ENCODE results near the gene NCKAP1. TPM values are rescaled to one million over a fixed set of nuclear protein-coding genes. Genes with fewer than 3 reads are reported as not detected.

NCKAP1 gene
- total RNA-seq, 1 experiment from 2014 or later, result 112 TPM

- H3K23me2 ChIP-seq (ENCODE audit: insufficient read length, low read depth, low read length, poor library complexity, severe bottlenecking), result no peaks in the 10 kb centered on the region
- H3T11ph ChIP-seq (ENCODE audit: low read length), result no peak overlapping the region
- H3K14ac ChIP-seq (ENCODE audit: insufficient read depth, low read length), result no peak overlapping the region
- no peak overlapping the region for H3K4ac ChIP-seq (ENCODE audit: low read depth, low read length)
- H3K79me1 ChIP-seq (ENCODE audit: insufficient read depth, low read depth, low read length, poor library complexity, severe bottlenecking), result no peaks in the 10 kb centered on the region
- no peak overlapping the region for H4K5ac ChIP-seq (ENCODE audit: insufficient read length, low read depth, low read length)
- H3K23ac ChIP-seq (ENCODE audit: insufficient read length, low read depth, low read length), result no peak overlapping the region
- Mint-ChIP-seq H3K4me3 (no peak overlapping the region), H3K4me1 (peaks cover 10 to 11% of the 10 kb centered on the region in 2 experiments), H3K9me3 (no peaks in the 10 kb centered on the region), H3K27me3 (ENCODE audit: low read depth) (no peaks in the 10 kb centered on the region; the same call in 1 of the 2 replicates), H3K36me3 (ENCODE audit: insufficient read depth in 1 of 3, low read depth in 3 of 3) (peaks cover 0 to 7% (median 0%) of the 10 kb centered on the region in 3 experiments; a peak in 3 of 7 replicates), H3K27ac (no peak overlapping the region)
- no peak overlapping the region for H2BK120ac ChIP-seq (ENCODE audit: low read depth, low read length, poor library complexity, severe bottlenecking)
- H3K18ac ChIP-seq (ENCODE audit: insufficient read length, low read depth, low read length), result no peak overlapping the region
- no peaks in the 10 kb centered on the region for H4K20me1 ChIP-seq (ENCODE audit: control insufficient read depth, insufficient read depth, insufficient read length)
- no peak overlapping the region for H2AFZ ChIP-seq (ENCODE audit: low read length)
- WGBS (ENCODE audit: extremely low coverage, insufficient read length, low lambda C conversion rate), result no CpG with 5 or more reads among the region's 2 CpGs
- H3K9me3 ChIP-seq (ENCODE audit: control insufficient read depth, low read depth, low read length), result no peaks in the 10 kb centered on the region
- H3K27me3 ChIP-seq (ENCODE audit: insufficient read depth, low read length), result no peaks in the 10 kb centered on the region
- no peak overlapping the region for H4K8ac ChIP-seq (replicated peaks; ENCODE audit: insufficient read length, low read depth, low read length)
- no peak for DNase-seq
- no peak overlapping the region for H2BK12ac ChIP-seq (ENCODE audit: insufficient read length, low read depth, low read length)
- no peaks in the 10 kb centered on the region; the same call in 1 of the 2 replicates for H3K4me1 ChIP-seq (ENCODE audit: insufficient read depth, low read length)
- H2AK5ac ChIP-seq (ENCODE audit: insufficient read length, low read length), result no peak overlapping the region
- no peak overlapping the region for H3K4me2 ChIP-seq (ENCODE audit: insufficient read depth, insufficient read length, low read length)
- no peak for TF ChIP-seq CTCF (conservative IDR thresholded peaks at IDR 0.05)
- no peak overlapping the region for H2BK5ac ChIP-seq (ENCODE audit: insufficient read length, low read length)
- no peak overlapping the region for H3K27ac ChIP-seq (ENCODE audit: insufficient read length, low read depth, low read length)
- H2BK15ac ChIP-seq (ENCODE audit: low read depth, low read length), result no peak overlapping the region
- H4K91ac ChIP-seq (ENCODE audit: insufficient read length, low read depth, low read length), result no peak overlapping the region
- H3K79me2 ChIP-seq (ENCODE audit: insufficient read depth, low read length), result no peaks in the 10 kb centered on the region
- no peak overlapping the region for H3K9ac ChIP-seq (ENCODE audit: extremely low read depth, insufficient read length, low read length)
- H2BK20ac ChIP-seq (ENCODE audit: low read depth, low read length, poor library complexity, severe bottlenecking), result no peak overlapping the region
- H3K56ac ChIP-seq (ENCODE audit: insufficient read length, low read depth, low read length), result no peak overlapping the region
These were observed 134.7 kb downstream of the NCKAP1 start for GRCh38 chr2:182903566-182903965.

Measured in H9 (cell line).